ENCODE measurements around the gene CIBAR2.

The CIBAR2 gene

DNA sequence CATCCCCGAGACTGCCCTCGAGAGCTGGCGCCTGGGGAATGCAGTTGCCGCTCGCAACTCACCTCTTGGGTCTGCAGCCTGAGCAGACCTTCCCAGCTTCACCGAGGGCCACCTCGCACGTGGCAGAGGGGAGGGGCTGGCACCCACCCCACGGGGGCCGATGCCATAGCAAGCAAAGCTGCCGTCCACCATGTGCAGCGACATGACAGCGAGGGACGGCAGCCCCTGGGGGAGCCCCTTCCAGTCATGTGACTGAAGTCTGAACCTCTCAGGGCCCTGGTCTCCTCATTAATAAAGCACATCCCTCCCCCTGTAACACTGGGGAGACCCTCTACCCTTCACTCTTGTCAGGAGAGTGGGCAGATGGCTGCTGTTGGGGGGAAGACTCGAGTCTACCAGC is 30.5 kb downstream of the CIBAR2 start:
- DNase-seq, result no peak

DNA sequence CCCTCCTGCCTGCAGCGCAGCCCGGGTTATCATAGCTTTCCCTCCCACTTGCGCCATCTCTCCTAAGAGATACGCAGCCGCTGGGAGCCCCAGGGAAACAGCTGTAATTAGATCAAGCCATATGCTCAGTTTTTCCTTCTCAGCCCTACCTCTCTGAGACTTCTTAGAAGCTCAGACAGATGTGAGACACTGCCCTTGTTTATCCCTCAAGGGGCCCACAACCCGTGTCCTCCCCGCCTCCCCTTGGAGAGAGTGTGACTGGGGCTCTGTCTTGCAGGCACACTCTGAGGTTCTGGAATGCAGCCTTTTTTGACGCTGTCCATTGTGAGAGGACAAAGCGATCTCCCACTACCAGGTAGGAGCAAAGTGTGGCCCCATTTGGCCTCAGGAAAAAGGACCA is 31.2 kb downstream of the CIBAR2 start:
- no peak for DNase-seq

DNA sequence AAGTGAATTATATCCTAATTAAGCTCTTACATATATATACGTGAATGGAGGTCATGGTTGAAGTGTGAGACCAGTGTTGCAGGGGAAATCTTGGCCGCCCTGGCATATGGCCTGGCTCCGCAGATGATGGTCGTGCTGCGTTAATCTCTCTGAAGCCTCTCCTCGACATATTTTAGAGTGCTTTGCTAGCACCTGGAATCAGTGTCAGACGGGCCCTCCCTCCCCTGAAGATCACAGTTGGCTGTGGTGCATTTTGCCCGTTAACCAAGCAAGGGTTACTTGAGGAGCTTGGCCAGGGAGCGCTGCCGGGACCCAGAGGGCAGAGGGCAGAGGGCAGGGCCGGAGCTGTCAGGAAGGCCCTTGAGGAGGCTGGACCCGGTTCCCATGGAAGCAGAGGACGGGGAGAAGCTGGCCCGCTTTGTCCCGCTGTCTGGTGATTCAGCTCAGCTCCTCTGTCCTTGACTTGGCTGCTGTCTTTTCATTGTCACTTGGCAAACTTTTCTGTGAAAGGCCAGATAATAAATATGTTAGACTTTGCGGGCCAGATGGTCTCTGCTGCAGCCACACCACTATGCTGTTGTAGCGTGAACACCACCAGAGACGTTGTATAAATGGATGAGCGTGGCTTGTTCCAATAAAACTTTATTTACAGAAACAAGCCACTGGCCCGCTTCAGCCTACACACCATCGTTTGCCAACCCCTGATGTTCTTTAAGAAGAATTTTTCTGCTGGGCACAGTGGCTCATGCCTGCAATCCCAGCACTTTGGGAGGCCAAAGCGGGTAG is 32.3 kb downstream of the CIBAR2 start:
- DNase-seq, result no peak

DNA sequence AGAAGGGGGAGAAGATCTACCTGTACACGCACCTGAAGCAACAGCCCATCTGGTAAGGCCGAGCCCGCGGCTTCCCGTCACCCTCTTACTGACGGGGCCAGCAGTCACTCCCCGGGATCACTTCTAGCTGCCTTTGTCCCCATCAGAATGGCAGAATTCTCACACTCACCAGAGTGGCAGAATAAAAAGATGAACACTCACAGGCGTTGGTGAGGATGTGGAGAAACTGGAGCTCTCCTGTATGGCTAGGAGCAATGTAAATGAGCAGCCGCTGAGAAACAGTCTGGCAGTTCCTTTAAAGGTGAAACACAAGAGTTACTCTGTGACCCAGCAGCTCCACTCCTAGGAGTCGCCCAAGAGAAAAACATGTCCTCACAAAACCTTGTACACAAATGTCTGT is 33.3 kb downstream of the CIBAR2 start:
- no peak for DNase-seq

DNA sequence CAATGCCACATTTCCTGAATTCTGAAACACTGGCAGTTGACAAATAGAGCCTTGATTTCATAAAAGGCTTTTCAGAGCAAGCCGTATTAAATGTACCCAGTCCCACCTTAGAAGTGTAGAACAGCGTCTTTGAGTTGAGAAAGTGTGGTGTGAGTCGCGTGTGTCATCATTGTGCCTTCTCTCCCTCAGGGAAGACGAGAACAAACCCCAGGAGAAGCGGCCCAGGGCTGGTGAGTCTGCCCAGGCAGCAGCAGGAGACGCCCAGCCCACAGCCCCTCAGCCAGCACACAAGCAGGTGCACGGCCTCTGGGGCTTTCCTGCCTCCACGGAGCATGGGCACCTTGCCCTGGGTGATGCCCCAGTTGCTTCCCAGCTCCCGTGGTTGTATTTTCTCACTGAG is 34.0 kb downstream of the CIBAR2 start:
- no peak for DNase-seq

DNA sequence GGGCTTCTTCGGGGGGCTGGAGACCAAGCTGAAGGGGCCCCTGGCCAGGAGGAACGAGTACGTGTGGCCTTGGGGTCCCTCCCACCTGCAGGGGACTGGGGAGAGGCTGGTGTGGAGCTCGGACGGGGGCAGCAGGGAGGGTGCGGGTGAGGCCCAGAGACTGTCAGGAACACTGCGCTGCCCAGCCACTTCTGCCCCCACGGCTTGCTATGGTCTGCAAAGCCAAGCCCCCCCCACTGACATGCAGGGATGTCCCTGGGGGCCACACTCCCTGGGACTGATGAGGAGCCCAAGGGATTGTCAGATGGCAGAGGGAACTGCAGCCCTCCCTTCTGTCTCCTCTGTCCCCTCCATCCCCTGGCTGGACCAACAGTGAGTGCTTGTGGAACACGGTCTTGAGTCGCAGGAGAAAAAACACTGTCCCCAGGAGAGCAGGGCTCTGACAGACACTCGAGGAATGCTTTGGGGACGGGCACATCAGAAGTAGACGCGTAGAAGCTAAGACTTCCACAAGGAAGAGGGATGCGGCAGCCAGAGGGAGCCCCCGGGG is 34.6 kb downstream of the CIBAR2 start:
- DNase-seq, result no peak

DNA sequence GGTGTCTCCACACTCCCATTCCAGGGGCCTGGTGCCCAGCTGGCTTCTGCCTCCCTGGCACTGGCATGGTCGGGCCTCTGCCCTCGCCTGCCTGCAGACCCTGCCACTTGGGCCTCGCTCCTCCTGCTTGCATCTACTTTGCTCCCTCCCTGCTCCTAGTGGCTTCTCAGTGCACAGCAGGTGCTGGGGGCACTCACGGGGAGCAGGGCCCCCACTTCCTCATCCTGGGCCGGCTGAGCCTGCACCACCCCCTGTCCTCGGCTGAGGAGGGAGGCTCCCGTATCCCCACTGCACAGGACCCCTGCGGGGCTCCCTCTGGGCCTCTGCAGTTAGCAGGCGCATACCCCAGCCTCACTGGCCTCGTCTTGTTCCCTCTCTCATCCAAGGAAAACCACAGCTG is 35.2 kb downstream of the CIBAR2 start:
- DNase-seq, result no peak

DNA sequence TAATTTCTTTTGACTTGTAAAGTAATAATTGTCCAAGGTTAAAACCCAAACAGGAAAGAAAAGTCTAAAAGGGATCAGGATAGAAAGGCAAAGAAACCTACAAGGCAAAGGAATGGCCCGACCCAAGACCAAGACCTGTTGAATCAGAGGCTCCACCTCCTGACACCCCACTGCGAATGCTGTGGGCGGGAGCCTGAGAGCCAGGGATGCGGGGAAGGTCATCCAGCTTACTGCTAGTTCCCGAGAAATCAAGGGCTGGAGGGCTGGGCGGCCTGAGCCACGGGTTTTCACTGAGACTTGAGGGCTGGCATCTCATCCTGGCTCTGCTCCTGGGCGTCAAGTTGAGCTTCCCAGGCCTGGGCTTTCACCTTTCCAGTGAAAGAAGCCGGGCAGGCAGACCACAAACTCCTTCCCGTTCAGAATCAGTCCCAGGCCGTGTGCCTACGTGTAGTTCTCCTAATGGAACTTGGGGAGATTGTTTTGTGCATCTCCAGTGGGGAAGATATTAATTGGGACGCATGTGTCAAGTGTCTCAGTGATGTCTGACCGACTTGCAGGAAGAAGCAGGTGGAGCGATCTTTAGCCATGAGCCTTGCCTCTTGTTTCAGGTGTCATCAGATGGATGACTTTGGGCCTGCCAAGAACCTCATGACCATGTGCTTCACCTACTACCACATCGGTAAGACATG is 36.9 kb downstream of the CIBAR2 start:
- DNase-seq, result no peak

DNA sequence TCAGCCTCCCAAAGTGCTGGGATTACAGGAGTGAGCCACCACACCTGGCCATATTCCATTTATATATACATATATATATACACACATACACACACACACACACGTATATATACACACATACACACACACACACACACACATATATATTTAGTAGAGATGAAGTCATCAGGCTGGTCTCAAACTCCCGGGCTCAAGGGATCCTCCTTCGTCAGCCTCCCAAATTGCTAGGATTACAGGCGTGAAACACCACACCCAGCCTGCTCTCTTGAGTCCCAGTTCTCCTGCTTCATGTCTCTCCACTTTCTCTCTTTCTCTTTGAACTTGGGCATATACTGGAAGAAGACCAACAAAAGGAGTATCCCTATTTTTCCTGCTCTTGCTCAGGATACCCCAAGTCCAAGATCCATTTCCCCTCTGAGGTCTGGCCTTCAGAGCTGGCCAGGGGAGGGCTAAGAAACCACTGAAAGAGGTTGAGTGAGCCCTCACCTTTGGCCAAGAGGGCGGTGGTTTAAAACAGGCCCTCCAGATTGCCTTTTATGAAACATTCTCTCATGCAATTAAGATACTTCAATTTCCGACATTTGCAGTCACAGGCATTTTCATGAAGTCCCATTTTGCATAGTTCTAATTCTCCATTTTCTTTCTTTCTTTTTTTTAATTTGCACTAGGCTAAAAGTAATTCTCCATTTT is 37.9 kb downstream of the CIBAR2 start:
- DNase-seq, result no peak

DNA sequence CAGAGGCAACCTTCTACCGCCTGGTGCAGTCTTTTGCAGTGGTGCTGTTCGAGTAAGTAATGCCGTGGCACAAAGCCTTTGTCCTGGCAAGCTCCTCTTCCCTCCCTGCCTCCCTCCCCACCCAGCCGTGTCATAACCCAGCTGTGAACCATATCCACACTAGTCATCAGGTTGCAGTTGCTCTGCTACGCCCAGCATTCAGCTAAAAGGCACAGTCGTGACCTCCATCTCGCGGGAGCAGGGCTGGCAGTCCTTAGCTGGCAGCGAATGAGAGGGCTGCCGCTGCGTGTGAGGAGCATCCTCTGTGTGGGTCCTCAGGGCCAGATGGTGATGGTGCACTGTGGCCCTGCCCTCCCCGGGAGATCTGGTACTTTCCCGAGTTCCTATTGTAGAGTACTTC is 39.3 kb downstream of the CIBAR2 start:
- DNase-seq, result no peak

DNA sequence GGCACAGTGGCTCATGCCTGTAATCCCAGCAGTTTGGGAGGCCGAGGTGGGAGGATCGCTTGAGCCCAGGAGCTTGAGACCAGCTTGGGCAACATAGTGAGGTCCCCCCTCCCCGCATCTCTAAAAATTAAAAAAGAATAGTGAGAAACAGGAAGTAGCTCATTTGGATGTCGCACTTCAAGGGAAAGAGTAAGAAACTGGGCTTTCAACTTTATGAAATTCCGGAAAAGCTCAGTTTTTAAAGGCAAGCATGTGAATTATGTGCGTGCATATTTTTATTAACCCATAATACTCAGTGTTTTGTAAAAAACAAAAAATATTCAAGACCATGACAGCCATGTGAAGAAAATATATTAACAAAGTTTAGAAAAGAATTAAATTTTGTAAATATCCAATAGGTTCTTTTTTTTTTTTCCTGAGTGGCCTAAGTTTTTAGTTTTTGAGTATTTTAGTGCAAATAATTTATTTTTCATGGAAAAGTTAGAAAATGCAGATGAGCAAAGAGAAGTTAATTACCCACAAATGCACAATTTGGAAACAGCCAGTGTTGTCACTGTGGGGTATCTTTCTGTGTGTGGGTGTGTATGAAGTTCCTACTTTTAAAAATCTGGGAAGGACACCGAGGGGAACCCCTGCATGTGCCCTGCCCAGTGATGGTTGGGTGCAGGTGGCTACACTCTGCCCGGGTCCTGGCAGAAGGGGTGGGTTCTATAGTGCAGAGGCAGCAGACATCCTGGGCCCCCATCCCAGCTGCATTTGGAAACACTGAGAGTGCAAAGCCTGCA is 40.0 kb downstream of the CIBAR2 start:
- no peak for DNase-seq

DNA sequence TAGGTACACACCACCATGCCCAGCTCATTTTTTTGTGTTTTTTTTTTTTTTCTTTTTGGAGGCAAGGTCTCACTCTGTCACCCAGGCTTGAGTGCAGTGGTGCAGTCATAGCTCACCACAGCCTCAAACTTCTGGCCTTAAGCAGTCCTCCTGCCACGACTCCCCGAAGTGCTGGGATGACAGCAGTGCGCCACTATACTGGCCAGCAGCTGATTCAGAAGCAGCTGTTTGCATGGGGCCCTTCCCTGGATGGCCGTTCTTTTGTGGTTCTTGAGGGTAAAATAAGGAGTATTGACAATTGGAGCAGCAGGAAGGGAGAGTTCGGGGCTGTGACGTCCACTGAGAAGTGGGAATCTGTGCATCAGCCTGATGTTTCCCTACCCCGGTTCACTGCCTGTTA is 43.1 kb downstream of the CIBAR2 start:
- DNase-seq, result no peak

DNA sequence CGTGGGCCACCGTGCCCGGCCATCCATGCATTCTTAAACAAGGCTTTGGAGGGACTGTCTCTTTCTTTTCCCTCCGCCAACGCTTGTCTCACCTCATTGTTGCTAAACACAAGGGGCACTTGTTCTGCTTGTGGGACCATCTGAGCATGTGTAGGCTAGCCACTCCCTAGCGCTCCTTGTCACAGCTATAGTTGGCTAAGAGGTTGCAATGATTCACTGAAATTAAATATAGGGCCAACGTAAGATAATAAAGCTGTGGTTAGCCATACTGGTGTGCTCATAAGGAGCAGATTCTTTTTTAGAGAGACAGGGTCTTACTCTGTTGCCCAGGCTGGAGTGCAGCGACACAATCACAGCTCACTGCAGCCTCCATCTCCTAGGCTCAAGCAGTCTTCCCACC is 43.5 kb downstream of the CIBAR2 start:
- DNase-seq, result no peak

DNA sequence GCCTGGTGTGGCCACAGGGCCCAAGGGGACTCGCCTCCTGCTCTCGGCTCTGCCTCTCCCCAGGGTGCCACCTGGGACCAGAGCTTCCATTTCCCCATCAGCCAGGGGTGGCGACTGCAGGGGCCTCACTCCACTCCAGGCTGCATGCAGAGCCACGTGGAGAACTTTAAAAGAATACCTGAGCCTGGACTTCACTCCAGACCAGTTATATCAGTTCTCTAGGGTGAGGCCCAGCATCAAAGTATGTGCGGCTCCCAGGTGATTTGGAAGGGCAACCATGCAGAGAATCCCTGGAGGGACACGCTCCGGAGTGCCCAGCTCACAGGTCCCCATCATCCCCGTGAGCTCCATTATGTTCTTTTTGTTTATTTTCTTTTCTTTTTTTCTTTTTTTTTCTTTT is 44.8 kb downstream of the CIBAR2 start:
- DNase-seq, result no peak

DNA sequence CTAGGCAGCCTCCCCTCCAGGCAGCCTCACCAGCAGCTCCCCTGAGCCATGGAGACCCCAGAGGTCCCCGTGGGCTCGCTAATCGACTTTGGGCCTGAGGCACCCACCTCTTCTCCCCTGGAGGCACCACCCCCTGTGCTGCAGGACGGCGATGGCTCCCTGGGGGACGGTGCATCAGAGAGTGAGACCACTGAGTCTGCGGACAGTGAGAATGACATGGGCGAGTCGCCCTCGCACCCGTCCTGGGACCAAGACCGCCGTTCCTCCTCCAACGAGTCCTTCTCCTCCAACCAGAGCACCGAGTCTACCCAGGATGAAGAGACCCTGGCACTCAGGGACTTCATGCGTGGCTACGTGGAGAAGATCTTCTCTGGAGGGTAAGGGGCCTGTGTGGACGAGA is 45.2 kb downstream of the CIBAR2 start:
- DNase-seq, result no peak

DNA sequence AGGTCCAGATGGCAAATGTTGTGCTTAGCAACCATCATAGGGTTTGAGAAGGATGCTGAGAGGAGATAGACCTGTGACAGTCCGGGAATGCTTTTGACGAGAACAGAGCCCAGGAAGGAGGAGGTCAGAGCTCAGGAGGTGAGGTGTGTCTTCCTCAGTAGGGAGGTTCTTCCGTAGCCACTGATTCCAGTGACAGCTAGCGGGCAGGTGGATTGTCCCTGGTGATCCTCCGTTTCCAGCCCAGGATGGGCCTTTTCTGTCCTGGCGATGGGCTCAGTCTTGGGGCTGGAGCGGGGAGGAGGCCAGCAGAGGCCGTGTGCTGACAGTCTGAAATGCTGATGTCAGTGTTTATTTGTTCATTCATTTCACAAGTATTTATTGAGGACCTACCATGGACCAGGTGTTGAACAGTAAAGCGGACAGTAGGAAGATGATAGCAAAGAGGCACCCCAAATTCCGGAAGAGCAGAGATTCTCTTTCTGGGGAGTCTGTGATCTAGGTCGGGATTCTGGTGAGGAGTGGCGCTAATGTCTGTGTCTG is 45.9 kb downstream of the CIBAR2 start:
- no peak for DNase-seq

DNA sequence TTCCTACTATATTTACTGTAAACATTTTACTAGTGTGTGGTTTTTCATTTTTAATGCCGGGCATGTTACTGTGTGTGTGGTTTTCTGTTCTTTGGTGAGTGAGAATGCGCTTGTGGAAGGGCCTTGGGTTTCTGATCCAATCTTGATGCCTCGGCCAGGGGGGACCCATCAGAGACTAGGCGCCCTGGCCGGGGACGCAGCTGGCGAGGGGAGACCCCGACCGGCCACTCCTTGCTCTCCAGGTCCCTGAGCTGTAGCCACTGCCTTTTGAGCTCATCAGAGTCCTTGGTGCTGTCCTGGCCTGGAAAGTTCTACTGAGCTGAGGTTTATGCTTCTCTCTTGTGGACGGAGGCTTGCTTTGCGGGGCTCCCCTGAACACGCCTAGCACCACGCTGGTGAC is 47.2 kb downstream of the CIBAR2 start:
- DNase-seq, result no peak

DNA sequence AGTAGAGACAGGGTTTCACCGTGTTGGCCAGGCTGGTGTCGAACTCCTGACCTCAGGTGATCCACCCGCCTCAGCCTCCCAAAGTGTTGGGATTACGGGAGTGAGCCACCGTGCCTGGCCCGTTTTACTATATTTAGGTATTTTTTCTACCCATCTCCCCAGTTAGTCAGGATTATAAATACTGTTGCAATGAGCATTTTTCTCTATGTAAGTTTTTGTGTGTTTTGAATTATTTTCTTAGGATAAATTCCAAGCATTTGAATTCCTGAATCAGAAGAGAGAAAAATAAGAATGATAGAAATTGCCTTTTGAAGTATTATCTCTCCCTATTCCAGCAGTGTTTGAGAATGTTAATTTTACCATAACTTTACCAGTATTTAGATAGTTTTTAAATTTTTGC is 48.1 kb downstream of the CIBAR2 start:
- no peak for DNase-seq

DNA sequence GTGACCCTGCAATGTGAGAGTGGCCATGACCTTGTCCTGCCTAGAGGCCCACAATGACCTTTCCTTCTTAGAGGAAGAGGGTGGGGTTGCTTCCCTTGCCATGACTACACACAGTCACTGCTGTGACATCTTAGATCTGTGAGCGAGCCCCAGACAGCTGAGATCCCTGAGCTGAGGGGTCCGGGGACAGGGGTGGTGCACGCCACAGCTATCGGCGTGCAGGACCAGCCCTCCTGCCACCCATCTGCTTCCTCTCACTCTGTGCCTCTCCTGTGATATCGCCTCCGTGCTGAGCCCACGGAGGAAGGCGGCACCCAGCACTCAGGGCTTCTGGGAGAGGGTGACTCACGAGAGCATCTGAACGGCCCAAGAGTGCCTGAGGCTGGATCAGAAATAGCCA is 49.4 kb downstream of the CIBAR2 start:
- no peak for DNase-seq

DNA sequence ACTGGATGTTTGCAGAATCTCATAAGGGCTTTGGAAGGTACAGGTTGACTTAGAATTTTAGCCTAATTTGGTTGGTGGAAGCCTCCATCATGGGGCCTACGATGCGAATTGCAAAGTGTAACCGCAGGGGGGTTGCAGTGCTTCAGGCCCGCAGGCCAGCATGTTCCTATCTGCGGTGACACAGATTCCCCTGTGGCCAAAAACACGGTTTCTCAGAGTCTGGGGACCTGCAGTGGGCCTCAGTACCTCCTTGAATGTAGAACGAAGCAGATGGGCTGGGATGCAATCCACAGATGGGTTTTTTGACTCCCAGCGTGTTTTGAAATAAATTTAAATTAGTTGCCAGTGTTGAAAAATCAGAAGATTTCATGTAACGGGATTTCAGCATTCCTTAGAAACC is 49.9 kb downstream of the CIBAR2 start:
- no peak for DNase-seq

DNA sequence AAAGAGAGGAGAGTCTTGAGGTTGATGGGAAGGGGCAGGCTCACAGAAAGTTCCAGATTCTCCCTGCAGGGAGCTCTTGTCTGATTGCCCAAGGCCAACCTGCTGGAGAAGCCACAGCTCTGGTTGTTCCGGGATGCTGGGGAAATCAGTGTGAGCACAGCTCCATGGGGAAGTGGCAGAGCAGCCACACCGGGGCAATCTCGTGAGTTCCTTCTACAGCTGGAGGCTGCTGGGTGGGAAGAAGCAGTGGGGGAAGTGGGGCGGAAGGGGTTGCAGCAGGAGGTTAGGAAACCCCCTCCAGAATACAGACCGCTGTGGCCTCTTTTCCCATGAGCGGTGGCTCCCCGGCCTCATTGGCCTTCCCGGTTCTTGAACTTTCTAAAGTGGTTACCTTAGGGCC is 50.7 kb downstream of the CIBAR2 start:
- no peak for DNase-seq

DNA sequence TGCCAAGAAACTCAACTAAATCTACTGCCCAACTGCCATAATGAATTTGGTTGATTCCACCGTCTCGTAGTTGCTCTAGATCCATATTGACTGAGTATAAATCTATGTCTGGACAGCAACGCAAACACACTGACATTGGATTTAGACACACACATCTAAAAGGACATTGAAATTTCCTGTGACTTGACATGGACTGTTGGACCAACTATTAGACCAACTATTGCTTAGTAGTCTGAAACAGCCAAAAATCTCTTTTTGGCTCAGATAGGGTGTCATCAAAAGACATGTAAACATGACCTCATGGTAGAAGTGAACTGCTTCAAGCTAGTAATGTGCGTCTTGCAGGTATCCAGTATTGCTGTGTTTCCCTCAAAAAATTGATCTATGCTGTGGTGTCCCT is 53.4 kb downstream of the CIBAR2 start:
- no peak for DNase-seq

DNA sequence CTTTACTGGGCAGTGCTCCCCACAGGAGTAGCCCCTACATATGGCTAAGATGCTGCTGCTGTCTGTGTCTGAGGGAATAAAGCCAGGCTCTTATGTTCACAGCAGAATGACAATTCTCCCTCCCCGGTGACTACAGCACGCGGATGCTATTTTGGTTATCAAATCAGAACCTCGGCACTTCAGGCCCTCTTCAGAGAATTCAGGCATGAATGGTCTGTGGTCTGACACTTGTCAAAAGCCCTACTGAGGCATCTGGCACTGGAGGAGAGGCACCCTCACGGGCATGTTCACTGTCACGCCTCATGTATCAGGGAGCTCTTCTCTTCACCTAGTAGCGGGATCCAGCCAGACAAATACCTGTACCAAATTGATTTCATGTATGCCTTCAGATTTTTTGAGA is 54.3 kb downstream of the CIBAR2 start:
- DNase-seq, result no peak
